HEK293 (cell line): ENCODE results near the gene ADGRF4.
A peak's percentile ranks its signal among the peaks of the same experiment; 100 is the strongest.

Experiments
- CTCF ChIA-PET: fragments of 350-600 bp; formaldehyde crosslinking; extraction: SDS; loops from one replicate; lab custom pipeline; 2021; ENCODE audit warnings: antibody characterized with exemption; lab: Yijun Ruan, JAX
- POLR2A ChIA-PET: fragments of 300-600 bp; formaldehyde crosslinking; extraction: SDS; loops from one replicate; lab custom pipeline; 2020; ENCODE audit warnings: antibody characterized with exemption, inconsistent platforms; lab: Yijun Ruan, JAX
- H3K27ac ChIP-seq: fragments of 200-500 bp; sonication (Bioruptor generic); 2 replicates; pipeline ENCODE4 v1.5.1; 2014; ENCODE audit warnings: low read depth, low read length, control low read depth, inconsistent platforms; ENCODE audit errors: extremely low read depth
- H3K36me3 ChIP-seq, 2 experiments: fragments of 200-500 bp in 1 of 2; sonication (Bioruptor generic) in 1 of 2; 1 replicate in 1 of 2; 2 replicates in 1 of 2; pipeline ENCODE4 v1.5.1; 2014 to 2017; ENCODE audit warnings: inconsistent platforms in 2 of 2, low read length in 2 of 2; ENCODE audit not compliant: control insufficient read depth in 2 of 2, insufficient read depth in 1 of 2
- H3K4me1 ChIP-seq: fragments of 200-500 bp; sonication (Bioruptor generic); 2 replicates; pipeline ENCODE4 v1.5.1; 2014; ENCODE audit warnings: mild to moderate bottlenecking, low read length, inconsistent platforms; ENCODE audit not compliant: control insufficient read depth, insufficient read depth
- H3K4me3 ChIP-seq: 2 replicates; pipeline ENCODE4 v1.5.1; 2011; ENCODE audit warnings: low read depth, mild to moderate bottlenecking, control low read depth, low read length, moderate library complexity
- H3K9me3 ChIP-seq: fragments of 200-500 bp; sonication (Bioruptor generic); 2 replicates; pipeline ENCODE4 v1.5.1; 2014; ENCODE audit warnings: low read depth, low read length, inconsistent platforms; ENCODE audit not compliant: control insufficient read depth, insufficient read depth
- GLI2 ChIP-seq: fragments of 450-650 bp; formaldehyde crosslinking; IDR thresholded peaks from 2 replicates; pipeline ENCODE4; 2017; ENCODE audit warnings: missing biosample characterization, missing genetic modification characterization, low read depth, borderline replicate concordance
- OSR2 ChIP-seq: fragments of 450-650 bp; formaldehyde crosslinking; IDR thresholded peaks from 2 replicates; pipeline ENCODE4 v1.5.1; 2016; ENCODE audit warnings: missing biosample characterization, missing genetic modification characterization
- REST ChIP-seq: fragments of 450-650 bp; formaldehyde crosslinking; IDR thresholded peaks from 2 replicates; pipeline ENCODE4 v1.5.1; 2016; ENCODE audit warnings: missing biosample characterization, missing genetic modification characterization
- SP2 ChIP-seq: fragments of 450-650 bp; formaldehyde crosslinking; IDR thresholded peaks from 2 replicates; pipeline ENCODE4 v1.5.1; 2016; ENCODE audit warnings: missing biosample characterization, missing genetic modification characterization
- ZNF138 ChIP-seq: fragments of 450-650 bp; formaldehyde crosslinking; IDR thresholded peaks from 2 replicates; pipeline ENCODE4 v1.5.1; 2016; ENCODE audit warnings: missing biosample characterization, missing genetic modification characterization, borderline replicate concordance
- ZNF146 ChIP-seq: fragments of 450-650 bp; formaldehyde crosslinking; IDR thresholded peaks from 2 replicates; pipeline ENCODE4 v1.5.1; 2016; ENCODE audit warnings: missing biosample characterization, missing genetic modification characterization
- ZNF18 ChIP-seq: fragments of 450-650 bp; formaldehyde crosslinking; IDR thresholded peaks from 2 replicates; pipeline ENCODE4 v1.5.1; 2016; ENCODE audit warnings: missing biosample characterization, missing genetic modification characterization
- ZNF19 ChIP-seq: fragments of 450-650 bp; formaldehyde crosslinking; IDR thresholded peaks from 2 replicates; pipeline ENCODE4; 2016; ENCODE audit warnings: missing biosample characterization, missing genetic modification characterization, low read depth
- ZNF221 ChIP-seq: fragments of 450-650 bp; formaldehyde crosslinking; IDR thresholded peaks from 2 replicates; pipeline ENCODE4 v1.5.1; 2017; ENCODE audit warnings: missing biosample characterization, missing genetic modification characterization, borderline replicate concordance
- ZNF239 ChIP-seq: fragments of 450-650 bp; formaldehyde crosslinking; IDR thresholded peaks from 2 replicates; pipeline ENCODE4 v1.5.1; 2016; ENCODE audit warnings: missing biosample characterization, missing genetic modification characterization
- ZNF596 ChIP-seq: fragments of 450-650 bp; IDR thresholded peaks from 2 replicates; pipeline ENCODE4 v1.5.0; 2018; ENCODE audit warnings: missing biosample characterization, mild to moderate bottlenecking, missing genetic modification characterization, moderate library complexity
- ZNF626 ChIP-seq: fragments of 450-650 bp; sonication (Bioruptor Pico); formaldehyde crosslinking; IDR thresholded peaks from 2 replicates; pipeline ENCODE4 v1.5.1; 2018; ENCODE audit warnings: missing biosample characterization, missing genetic modification characterization, inconsistent platforms
- ZSCAN16 ChIP-seq: fragments of 450-650 bp; formaldehyde crosslinking; IDR thresholded peaks from 2 replicates; pipeline ENCODE4 v1.5.1; 2016; ENCODE audit warnings: missing biosample characterization, missing genetic modification characterization
- ZSCAN23 ChIP-seq: fragments of 450-650 bp; formaldehyde crosslinking; IDR thresholded peaks from 2 replicates; pipeline ENCODE4 v1.5.1; 2016; ENCODE audit warnings: missing biosample characterization, missing genetic modification characterization
- TF ChIP-seq, protein P1 (sequence below): fragments of 450-650 bp; formaldehyde crosslinking; IDR thresholded peaks from 2 replicates; pipeline ENCODE4 v1.5.1; 2017; ENCODE audit warnings: missing biosample characterization, missing genetic modification characterization
- TF ChIP-seq, protein P2 (sequence below): fragments of 450-650 bp; formaldehyde crosslinking; IDR thresholded peaks from 2 replicates; pipeline ENCODE4 v1.5.1; 2016; ENCODE audit warnings: missing biosample characterization, missing genetic modification characterization
- TF ChIP-seq, protein P3 (sequence below): fragments of 450-650 bp; IDR thresholded peaks from 2 replicates; pipeline ENCODE4 v1.5.1; 2018; ENCODE audit warnings: missing biosample characterization, mild to moderate bottlenecking, missing genetic modification characterization
- TF ChIP-seq, protein P4 (sequence below): fragments of 450-650 bp; formaldehyde crosslinking; IDR thresholded peaks from 2 replicates; pipeline ENCODE4 v1.5.0; 2017; ENCODE audit warnings: missing biosample characterization, missing genetic modification characterization, borderline replicate concordance

ADGRF4 gene

DNA sequence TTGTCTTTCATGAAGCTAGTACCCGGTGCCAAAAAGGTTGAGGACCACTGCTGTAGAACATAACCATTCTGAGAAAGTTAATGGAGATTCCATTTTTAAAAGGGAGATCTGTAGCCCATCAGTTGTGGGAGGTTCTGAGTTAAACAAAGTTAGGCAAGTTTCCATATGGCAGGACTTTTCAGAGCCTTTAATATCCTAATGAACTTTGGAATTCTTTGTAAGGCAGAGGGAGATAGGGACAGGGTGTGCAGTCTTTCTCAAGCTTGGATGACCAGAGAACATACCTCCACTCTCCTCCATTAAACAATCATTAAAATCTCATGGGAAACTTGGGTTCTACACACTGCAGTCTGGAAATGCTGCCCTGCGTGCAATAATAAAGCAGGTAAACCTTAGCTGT lies 14.8 kb downstream of the ADGRF4 start:
- CTCF ChIA-PET, result interaction anchor here (0.6 to 0.7 kb wide), 2 partner anchors 10 to 20 kb away, joined by 3 read pairs; no protein-coding TSS in a partner anchor
- no peaks in the 10 kb centered on the region for H3K36me3 ChIP-seq
- no peak overlapping the region for H3K27ac ChIP-seq
- peak; percentile 53; the same call in 1 of the 2 replicates for TF ChIP-seq ZNF239 (tag by site-specific recombination)
- TF ChIP-seq ZNF146 (tag by site-specific recombination), result no peak
- no peaks in the 10 kb centered on the region for H3K9me3 ChIP-seq
- POLR2A ChIA-PET, result no interaction called here
- H3K4me1 ChIP-seq, result no peaks in the 10 kb centered on the region
- no peak overlapping the region for H3K4me3 ChIP-seq

DNA sequence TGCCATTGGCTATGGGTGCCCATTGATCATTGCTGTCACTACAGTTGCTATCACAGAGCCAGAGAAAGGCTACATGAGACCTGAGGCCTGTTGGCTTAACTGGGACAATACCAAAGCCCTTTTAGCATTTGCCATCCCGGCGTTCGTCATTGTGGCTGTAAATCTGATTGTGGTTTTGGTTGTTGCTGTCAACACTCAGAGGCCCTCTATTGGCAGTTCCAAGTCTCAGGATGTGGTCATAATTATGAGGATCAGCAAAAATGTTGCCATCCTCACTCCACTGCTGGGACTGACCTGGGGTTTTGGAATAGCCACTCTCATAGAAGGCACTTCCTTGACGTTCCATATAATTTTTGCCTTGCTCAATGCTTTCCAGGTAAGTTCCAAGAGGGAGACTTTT lies 16.4 kb downstream of the ADGRF4 start:
- ChIA-PET POLR2A (no interaction called here), CTCF (no interaction called here)
- H3K4me3 ChIP-seq, result no peak overlapping the region
- H3K4me1 ChIP-seq, result no peaks in the 10 kb centered on the region
- TF ChIP-seq, protein P1, sequence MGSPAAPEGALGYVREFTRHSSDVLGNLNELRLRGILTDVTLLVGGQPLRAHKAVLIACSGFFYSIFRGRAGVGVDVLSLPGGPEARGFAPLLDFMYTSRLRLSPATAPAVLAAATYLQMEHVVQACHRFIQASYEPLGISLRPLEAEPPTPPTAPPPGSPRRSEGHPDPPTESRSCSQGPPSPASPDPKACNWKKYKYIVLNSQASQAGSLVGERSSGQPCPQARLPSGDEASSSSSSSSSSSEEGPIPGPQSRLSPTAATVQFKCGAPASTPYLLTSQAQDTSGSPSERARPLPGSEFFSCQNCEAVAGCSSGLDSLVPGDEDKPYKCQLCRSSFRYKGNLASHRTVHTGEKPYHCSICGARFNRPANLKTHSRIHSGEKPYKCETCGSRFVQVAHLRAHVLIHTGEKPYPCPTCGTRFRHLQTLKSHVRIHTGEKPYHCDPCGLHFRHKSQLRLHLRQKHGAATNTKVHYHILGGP (tag by site-specific recombination), result no peak
- TF ChIP-seq ZSCAN23 (tag by site-specific recombination) (no peak), SP2 (tag by site-specific recombination) (no peak), ZNF138 (no peak), REST (no peak), GLI2 (tag by site-specific recombination) (no peak), ZNF221 (tag by site-specific recombination) (no peak)
- TF ChIP-seq, protein P2, sequence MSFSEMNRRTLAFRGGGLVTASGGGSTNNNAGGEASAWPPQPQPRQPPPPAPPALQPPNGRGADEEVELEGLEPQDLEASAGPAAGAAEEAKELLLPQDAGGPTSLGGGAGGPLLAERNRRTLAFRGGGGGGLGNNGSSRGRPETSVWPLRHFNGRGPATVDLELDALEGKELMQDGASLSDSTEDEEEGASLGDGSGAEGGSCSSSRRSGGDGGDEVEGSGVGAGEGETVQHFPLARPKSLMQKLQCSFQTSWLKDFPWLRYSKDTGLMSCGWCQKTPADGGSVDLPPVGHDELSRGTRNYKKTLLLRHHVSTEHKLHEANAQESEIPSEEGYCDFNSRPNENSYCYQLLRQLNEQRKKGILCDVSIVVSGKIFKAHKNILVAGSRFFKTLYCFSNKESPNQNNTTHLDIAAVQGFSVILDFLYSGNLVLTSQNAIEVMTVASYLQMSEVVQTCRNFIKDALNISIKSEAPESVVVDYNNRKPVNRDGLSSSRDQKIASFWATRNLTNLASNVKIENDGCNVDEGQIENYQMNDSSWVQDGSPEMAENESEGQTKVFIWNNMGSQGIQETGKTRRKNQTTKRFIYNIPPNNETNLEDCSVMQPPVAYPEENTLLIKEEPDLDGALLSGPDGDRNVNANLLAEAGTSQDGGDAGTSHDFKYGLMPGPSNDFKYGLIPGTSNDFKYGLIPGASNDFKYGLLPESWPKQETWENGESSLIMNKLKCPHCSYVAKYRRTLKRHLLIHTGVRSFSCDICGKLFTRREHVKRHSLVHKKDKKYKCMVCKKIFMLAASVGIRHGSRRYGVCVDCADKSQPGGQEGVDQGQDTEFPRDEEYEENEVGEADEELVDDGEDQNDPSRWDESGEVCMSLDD (tag by site-specific recombination), result no peak
- TF ChIP-seq, all 188 proteins: peak for 0
- Histone ChIP-seq H3K36me3 (no peaks in the 10 kb centered on the region), H3K27ac (no peak overlapping the region), H3K9me3 (no peaks in the 10 kb centered on the region)

- Histone ChIP-seq H3K9me3 (no peaks in the 10 kb centered on the region), H3K36me3 (no peaks in the 10 kb centered on the region), H3K4me3 (no peak overlapping the region), H3K27ac (no peak overlapping the region), H3K4me1 (no peaks in the 10 kb centered on the region)
- ChIA-PET CTCF (no interaction called here), POLR2A (no interaction called here)
- no peak for TF ChIP-seq ZNF596 (tag by site-specific recombination)
- no peak for TF ChIP-seq ZSCAN16 (tag by site-specific recombination)
- TF ChIP-seq, protein P3, sequence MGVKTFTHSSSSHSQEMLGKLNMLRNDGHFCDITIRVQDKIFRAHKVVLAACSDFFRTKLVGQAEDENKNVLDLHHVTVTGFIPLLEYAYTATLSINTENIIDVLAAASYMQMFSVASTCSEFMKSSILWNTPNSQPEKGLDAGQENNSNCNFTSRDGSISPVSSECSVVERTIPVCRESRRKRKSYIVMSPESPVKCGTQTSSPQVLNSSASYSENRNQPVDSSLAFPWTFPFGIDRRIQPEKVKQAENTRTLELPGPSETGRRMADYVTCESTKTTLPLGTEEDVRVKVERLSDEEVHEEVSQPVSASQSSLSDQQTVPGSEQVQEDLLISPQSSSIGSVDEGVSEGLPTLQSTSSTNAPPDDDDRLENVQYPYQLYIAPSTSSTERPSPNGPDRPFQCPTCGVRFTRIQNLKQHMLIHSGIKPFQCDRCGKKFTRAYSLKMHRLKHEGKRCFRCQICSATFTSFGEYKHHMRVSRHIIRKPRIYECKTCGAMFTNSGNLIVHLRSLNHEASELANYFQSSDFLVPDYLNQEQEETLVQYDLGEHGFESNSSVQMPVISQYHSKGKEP (tag by site-specific recombination), result no peak
- no peak for TF ChIP-seq ZNF626 (tag by site-specific recombination)
- no peak for TF ChIP-seq ZNF18 (tag by site-specific recombination)
- TF ChIP-seq, protein P4, sequence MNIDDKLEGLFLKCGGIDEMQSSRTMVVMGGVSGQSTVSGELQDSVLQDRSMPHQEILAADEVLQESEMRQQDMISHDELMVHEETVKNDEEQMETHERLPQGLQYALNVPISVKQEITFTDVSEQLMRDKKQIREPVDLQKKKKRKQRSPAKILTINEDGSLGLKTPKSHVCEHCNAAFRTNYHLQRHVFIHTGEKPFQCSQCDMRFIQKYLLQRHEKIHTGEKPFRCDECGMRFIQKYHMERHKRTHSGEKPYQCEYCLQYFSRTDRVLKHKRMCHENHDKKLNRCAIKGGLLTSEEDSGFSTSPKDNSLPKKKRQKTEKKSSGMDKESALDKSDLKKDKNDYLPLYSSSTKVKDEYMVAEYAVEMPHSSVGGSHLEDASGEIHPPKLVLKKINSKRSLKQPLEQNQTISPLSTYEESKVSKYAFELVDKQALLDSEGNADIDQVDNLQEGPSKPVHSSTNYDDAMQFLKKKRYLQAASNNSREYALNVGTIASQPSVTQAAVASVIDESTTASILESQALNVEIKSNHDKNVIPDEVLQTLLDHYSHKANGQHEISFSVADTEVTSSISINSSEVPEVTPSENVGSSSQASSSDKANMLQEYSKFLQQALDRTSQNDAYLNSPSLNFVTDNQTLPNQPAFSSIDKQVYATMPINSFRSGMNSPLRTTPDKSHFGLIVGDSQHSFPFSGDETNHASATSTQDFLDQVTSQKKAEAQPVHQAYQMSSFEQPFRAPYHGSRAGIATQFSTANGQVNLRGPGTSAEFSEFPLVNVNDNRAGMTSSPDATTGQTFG (tag by site-specific recombination), result no peak
- no peak for TF ChIP-seq OSR2
- TF ChIP-seq ZNF19, result no peak
Measured at GRCh38 chr6:47715782-47716181, 17.4 kb downstream of the ADGRF4 start.
